Hematopoietic multipotent progenitor cell treated with erythropoietin and hydrocortisone succinate and interleukin-3 and kit ligand, for 8 days (in vitro differentiated cells): ENCODE results near the gene PLAC8L1.
A peak's percentile ranks its signal among the peaks of the same experiment; 100 is the strongest.
"Not testable (repeated sequence)": the region's sequence is repeated elsewhere in the genome, so short reads cannot be mapped to it uniquely, and the experiment has no call there.

Experiments
- DNase-seq: peaks from one replicate; pipeline ENCODE4 v3.0.0-alpha.2; 2015

Gene PLAC8L1, protein sequence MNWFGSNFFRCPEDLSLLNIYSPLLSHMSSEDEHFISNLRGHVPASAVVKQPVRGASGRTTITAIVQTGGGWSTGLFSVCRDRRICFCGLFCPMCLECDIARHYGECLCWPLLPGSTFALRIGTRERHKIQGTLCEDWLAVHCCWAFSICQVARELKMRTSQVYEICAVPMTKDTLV

GRCh38 chr5:146105477-146105876 is at the start of gene PLAC8L1:
Gene PLAC8L1, minus strand, starts transcription at chr5:146105577. Its CDS starts 1,266 bp downstream, at chr5:146104311.
- no peak for DNase-seq

DNA sequence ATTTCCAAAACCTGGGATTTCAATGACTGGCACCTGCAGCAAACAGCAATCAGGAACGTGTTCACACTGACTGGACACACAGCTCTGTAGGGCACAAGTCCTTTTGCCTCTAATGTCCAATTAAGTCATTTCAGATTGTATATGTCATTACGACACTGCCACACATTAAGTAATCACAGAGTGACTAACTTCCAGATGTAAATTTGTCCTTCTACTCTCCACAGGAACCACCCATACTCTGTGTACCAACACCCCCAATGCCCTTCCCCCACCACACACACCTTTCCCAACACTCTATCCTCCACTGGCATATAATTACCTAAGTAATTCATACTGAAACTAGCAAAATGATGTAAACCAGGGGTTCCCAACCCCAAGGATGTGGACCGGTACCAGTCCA is 46.6 kb upstream of the PLAC8L1 start:
- no peak for DNase-seq

DNA sequence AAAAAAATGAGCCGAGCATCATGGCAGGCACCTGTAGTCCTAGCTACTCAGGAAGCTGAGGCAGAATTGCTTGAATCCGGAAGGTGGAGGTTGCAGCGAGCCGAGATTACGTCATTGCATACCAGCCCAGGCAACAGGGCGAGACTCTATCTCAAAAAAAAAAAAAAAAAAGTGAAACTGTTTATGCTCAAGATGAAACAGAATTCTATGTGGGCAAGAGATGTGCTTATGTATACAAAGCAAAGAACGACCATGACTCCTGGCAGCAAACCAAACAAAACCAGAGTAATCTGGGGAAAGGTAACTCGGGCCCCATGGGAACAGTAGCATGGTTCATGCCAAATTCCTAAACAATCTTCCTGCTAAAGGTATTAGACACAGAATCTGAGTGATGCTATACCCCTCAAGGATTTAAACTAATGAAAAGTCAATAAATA is 32.6 kb upstream of the PLAC8L1 start:
- DNase-seq, result no peak

DNA sequence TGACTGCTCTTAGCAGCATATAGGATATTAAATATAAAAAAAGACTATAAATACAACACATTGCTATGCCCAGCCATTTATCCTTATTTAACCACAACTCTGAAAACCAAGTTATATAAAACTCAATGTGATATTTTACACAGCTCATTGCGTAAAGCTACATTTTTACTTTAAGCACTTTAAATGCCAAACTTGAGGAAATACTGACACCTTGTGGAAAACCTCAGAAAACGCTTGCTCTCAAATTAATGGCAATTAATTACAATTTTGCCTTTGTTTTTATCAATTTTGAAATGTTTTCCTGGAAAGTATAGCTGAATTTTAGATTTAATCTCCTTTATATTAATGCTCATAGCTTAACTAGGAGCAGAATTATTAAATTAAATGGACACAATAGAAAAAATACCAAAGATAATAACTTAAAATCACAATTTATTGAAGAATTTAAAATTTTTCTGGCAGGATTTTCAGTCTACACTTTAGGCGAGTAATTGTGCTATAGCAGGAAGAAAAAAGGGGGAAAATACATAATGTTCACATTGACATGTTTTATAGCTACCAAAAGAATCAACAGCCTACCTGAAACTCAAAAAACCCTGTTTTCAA is 25.2 kb upstream of the PLAC8L1 start:
- DNase-seq, result peak; percentile 64

GRCh38 chr5:146126068-146126467 is 20.7 kb upstream of the PLAC8L1 start:
- no peak for DNase-seq

DNA sequence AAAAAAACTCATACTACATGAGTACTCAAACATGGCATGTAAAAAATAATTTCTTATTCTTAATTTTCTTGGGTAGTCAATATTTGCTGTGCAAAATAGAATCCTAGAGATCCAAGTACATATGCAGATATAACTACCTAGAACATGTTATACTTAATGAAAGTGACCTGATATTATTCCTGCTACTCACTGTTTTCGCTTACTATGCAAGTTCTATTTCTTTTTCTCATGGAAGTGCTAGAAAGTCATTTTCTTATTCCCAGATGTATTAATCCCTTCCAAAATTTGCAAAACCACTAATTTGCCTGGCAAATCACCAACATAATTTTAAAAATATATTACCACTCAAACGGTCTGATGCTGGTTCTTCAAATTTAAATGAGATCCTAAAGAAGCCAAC is 19.2 kb upstream of the PLAC8L1 start:
- no peak for DNase-seq

- not testable (repeated sequence) for DNase-seq
Measured at GRCh38 chr5:146121451-146121850, 16.1 kb upstream of the PLAC8L1 start.

- no peak for DNase-seq
Measured at GRCh38 chr5:146118322-146118721, 12.9 kb upstream of the PLAC8L1 start.

DNA sequence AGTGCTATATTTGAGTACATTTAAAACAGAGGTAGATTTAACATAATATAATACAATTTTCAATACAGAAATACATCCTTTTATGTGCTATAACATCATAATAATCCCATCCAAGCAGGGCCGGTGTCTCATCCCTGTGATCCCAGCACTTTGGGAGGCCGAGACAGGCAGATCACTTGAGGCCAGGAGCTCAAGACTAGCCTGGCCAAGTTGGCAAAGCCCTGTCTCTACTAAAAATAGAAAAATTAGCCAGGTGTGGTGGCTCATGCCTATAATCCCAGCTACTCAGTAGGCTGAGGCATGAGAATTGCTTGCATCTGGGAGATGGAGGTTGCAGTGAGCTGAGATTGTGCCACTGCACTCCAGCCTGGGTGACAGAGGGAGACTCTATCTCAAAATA is 11.8 kb upstream of the PLAC8L1 start:
- DNase-seq, result not testable (repeated sequence)

DNA sequence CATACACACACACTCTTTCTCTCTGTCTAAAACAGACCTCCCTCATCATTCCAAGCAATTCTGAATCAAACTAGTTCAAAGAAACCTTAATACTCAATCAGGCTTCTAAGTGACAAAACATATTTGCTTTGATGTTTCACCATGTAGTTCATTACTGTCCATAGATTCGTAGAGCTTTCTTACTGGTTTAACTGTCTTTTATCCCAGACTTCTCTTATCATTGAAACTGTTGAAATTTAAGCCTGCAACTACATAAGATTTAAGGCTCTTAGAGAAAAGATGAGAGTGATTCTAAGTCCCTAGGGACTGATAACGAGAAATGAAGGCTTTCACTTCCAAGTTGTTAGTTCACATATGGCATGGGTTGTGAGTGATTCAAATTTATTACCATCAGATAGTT is 11.0 kb upstream of the PLAC8L1 start:
- no peak for DNase-seq

DNA sequence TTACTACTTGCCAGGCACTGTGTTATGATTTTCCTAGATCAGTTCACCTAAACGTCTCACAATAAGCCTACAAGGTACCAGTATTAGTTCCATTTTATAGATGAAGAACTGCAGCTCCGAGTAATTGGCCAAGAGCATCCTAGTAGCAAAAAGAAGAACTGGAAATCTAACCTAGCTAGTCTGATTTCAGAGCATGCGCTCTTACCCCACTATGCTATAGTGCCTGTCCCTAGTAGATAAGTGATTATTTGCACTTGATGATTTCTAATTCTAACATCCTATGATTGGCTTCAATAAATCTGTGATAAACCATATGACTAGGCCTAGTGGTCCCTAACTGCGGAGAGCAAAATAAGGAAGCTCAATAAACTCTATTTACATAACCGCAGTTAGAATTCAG is 7.1 kb upstream of the PLAC8L1 start:
- peak; percentile 64 for DNase-seq

DNA sequence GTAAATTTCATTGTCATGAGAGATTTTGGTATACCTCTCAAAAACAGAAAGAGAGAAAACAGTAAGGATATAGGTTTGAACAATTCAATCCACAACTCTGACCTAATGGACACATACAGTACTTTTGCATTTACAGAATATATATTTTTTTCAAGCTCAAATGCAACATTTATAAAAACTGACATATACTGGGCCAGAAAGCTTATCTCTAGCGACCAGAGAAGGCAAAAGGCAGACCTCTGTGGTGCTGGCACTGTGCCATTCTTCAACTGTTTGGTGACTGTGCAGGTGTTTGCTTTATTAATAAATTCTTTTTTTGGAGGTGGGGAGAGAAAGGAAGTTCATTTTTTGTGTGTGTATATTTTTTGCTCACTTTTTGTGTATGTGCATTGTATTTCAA is 6.0 kb upstream of the PLAC8L1 start:
- DNase-seq, result peak; percentile 96

- peak; percentile 19 for DNase-seq
Measured at GRCh38 chr5:146109379-146109778, 4.0 kb upstream of the PLAC8L1 start.

GRCh38 chr5:146108870-146109269 is 3.5 kb upstream of the PLAC8L1 start:
- not testable (repeated sequence) for DNase-seq

DNA sequence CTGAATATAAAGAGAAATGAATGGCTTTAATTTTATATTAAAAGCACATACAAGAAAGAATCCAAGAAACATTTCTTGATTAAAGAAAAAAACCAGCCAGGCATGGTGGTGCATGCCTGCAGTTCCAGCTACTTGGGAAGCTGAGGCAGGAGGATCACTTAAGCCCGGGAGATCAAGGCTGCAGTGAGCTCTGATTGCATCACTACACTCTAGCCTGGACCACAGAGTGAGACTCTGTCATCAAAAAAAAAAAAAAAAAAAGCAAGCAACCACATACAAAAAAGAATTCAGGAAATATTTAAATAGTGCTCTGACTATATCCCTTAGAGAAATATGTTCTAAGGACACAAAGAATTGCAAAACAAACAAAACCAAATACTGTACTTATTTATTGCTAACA is 2.5 kb upstream of the PLAC8L1 start:
- no peak for DNase-seq

DNA sequence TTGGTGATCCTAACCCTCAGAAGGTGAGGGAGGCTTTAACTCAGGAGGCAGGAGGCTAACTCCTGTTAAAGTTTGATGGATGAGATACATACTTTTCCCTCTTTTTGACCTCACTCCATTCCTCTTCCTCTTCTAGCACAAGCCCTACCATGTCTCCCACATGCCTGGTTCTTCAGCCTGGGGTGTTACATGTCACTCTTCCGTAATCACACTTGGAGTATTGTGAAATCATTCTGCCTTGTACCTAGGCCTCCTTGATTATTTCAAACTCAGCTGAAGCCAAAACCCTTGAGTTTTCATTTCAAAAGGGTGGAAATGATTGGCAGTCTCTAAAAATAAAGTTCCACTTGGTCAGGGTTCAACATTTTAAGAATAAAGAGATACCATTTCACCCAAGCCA is 1.8 kb downstream of the PLAC8L1 start:
- DNase-seq, result no peak

- no peak for DNase-seq
Measured at GRCh38 chr5:146101646-146102045, 3.7 kb downstream of the PLAC8L1 start.

DNA sequence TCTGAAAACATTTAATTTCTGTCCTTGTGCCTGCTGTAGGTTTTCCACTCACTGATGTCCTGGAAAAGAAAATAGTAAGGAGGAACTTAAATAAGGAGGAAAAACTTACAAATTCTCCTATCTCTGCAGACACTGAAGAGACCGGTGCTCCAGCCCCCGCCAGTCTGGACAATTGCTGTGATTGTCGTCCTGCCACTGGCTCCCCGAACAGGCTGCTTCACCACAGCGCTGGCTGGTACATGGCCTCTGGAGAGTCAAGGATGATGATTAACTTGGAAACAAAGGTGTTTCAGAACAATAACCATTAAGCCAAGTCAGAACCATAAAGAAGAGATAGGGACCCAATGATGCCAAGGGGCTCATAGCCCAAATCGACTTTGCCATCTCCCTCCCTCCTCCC is 7.3 kb downstream of the PLAC8L1 start:
- DNase-seq, result no peak

DNA sequence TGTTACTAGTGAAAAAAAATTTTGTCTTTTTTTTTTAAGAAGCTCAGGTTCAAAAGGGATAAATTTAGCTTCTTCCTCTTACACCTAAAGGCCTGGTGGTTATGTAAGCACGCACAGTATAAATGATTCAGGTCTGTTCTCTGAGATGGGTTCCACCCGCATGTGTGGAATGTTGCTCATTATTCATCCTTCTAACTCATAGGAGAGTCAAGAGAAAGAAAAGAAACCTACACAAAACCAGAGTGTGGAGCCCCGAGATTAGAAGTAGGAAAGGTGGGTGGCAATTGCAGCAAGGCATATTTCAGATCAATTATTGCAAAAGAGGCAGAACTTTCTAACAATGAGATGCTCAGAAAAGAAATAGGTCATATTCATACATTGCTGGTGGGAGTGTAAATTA is 13.5 kb downstream of the PLAC8L1 start:
- DNase-seq, result no peak

GRCh38 chr5:146089287-146089686 is 16.1 kb downstream of the PLAC8L1 start:
- no peak for DNase-seq

- no peak for DNase-seq
Measured at GRCh38 chr5:146088098-146088497, 17.3 kb downstream of the PLAC8L1 start.

GRCh38 chr5:146084376-146084775 is 21.0 kb downstream of the PLAC8L1 start:
- DNase-seq, result no peak

- DNase-seq, result no peak
Measured at GRCh38 chr5:146082798-146083197, 22.6 kb downstream of the PLAC8L1 start.

GRCh38 chr5:146081556-146081955 is 23.8 kb downstream of the PLAC8L1 start:
- no peak for DNase-seq
